Activated T-cell treated with anti-CD3 and anti-CD28 coated beads, Interleukin-2, amount 50 U/mL, for 72 hours (primary cell): ENCODE results near the gene IL21R. TPM values are rescaled to one million over a fixed set of nuclear protein-coding genes. Genes with fewer than 3 reads are reported as not detected.
A peak's percentile ranks its signal among the peaks of the same experiment; 100 is the strongest.

ENCODE experiments used
- ATAC-seq, 2 donors: fragments of 150-1000 bp; cut with Tn5 transposase; replicated peaks in 1 of 2; 2 replicates each; pipeline ENCODE4 v1.10.0; 2021; ENCODE audit warnings: moderate library complexity in 2 of 2, mild to moderate bottlenecking in 1 of 2
- DNase-seq, 2 donors: peaks; one replicate each; pipeline ENCODE4 v3.0.0; 2021 to 2022; ENCODE audit warnings: mixed read lengths in 1 of 2
- H3K27ac Mint-ChIP-seq: one replicate; pipeline ENCODE4 v1.8.0; 2022; ENCODE audit warnings: mild to moderate bottlenecking, moderate library complexity, mixed read lengths
- H3K27me3 Mint-ChIP-seq: one replicate; pipeline ENCODE4 v1.8.0; 2022; ENCODE audit warnings: low read depth, mixed read lengths
- H3K36me3 Mint-ChIP-seq, 2 donors: one replicate each; pipeline ENCODE4 v1.8.0; 2022; ENCODE audit warnings: mixed read lengths in 2 of 2, mild to moderate bottlenecking in 1 of 2; ENCODE audit not compliant: insufficient read depth in 2 of 2
- H3K4me1 Mint-ChIP-seq: one replicate; pipeline ENCODE4 v1.8.0; 2022; ENCODE audit warnings: low read depth, mixed read lengths
- H3K4me3 Mint-ChIP-seq, 2 donors: one replicate each; pipeline ENCODE4 v1.8.0; 2022; ENCODE audit warnings: mild to moderate bottlenecking in 2 of 2, mixed read lengths in 2 of 2, moderate library complexity in 2 of 2
- H3K9me3 Mint-ChIP-seq, 2 donors: one replicate each; pipeline ENCODE4 v1.8.0; 2022; ENCODE audit warnings: mixed read lengths in 2 of 2
- total RNA-seq, 2 donors: library from RNA; stranded (reverse); gene quantifications; one replicate each; pipeline ENCODE4 v1.2.3, GENCODE V29; 2022

The IL21R gene
- total RNA-seq, 2 donors from 2014 or later: 155 to 166 TPM

DNA sequence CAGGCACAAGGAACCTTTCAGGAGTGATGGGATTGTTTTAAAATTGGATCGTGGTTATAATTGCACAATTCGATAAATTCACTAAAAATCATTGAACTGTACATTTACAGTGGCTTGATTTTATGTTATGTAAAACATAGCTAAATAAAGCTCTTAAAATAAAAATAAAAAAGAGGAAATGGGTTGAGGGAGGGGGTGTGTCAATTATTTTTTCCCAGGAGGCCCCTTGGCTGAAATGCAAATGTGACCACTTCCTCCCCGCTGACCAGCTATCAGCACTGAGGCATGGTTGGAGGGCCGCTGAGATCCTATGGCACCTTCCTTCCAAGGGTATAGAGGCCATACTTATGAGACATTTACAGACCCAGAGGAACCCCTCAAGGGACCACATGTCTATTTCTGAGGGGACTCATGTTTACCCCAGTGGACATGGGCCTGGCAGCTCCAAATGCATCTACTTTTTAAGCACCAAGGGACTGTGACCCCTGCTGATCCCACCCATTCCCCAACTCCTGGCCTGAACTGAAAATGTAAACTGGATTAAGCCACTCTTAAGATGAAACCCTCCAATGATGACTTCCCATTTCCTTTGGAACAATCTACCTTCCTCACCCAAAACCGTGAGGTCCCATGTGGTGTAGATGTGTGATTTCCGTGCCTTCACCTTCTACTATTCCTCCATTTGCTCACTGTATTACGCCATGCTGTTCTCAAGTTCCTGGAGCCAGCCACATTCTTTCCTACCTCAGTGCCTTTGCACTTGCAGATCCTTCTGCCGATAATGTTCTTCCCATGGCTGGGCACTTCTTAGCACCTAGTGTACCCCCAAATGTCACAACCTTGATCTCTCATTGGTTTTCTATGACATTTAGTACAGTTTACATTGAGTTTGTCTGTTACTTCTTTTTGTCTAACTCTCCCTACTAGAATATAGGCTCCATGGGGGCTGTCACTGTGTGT, 2.8 kb upstream of the IL21R start:
- Mint-ChIP-seq H3K27ac (no peak overlapping the region), H3K27me3 (no peaks in the 10 kb centered on the region), H3K9me3 (peaks cover 10 to 12% of the 10 kb centered on the region in 2 donors), H3K36me3 (peaks cover 22 to 36% of the 10 kb centered on the region in 2 donors), H3K4me3 (no peak overlapping the region), H3K4me1 (peaks cover 30% of the 10 kb centered on the region)
- DNase-seq: no peak
- ATAC-seq: no peak

- H3K4me3 Mint-ChIP-seq: no peak overlapping the region
- DNase-seq: no peak
- ATAC-seq: no peak
- no peak overlapping the region for H3K27ac Mint-ChIP-seq
- H3K4me1 Mint-ChIP-seq: peaks cover 30% of the 10 kb centered on the region
- peaks cover 4 to 6% of the 10 kb centered on the region in 2 donors for H3K9me3 Mint-ChIP-seq
- H3K27me3 Mint-ChIP-seq: no peaks in the 10 kb centered on the region
- peaks cover 18 to 33% of the 10 kb centered on the region in 2 donors for H3K36me3 Mint-ChIP-seq
Observed at GRCh38 chr16:27399969-27400368, 2.0 kb upstream of the IL21R start.

- Mint-ChIP-seq H3K27me3 (no peaks in the 10 kb centered on the region), H3K36me3 (peaks cover 13 to 31% of the 10 kb centered on the region in 2 donors), H3K9me3 (peaks cover 0 to under 1% of the 10 kb centered on the region in 2 donors), H3K4me3 (peak overlapping the region; percentile 94 to 97), H3K27ac (no peak overlapping the region), H3K4me1 (peaks cover 34% of the 10 kb centered on the region)
- no peak for ATAC-seq
- DNase-seq: no peak
Observed at GRCh38 chr16:27400751-27401620, 988 bp upstream of the IL21R start.

- H3K27ac Mint-ChIP-seq: peak overlapping the region; percentile 71
- H3K4me3 Mint-ChIP-seq: peak overlapping the region; percentile 94 to 97
- H3K27me3 Mint-ChIP-seq: no peaks in the 10 kb centered on the region
- no peak for DNase-seq
- H3K9me3 Mint-ChIP-seq: no peaks in the 10 kb centered on the region
- ATAC-seq: no peak
- peaks cover 21 to 39% of the 10 kb centered on the region in 2 donors for H3K36me3 Mint-ChIP-seq
- peaks cover 50% of the 10 kb centered on the region for H3K4me1 Mint-ChIP-seq
Observed at GRCh38 chr16:27402569-27402963, 592 bp downstream of the IL21R start.

DNA sequence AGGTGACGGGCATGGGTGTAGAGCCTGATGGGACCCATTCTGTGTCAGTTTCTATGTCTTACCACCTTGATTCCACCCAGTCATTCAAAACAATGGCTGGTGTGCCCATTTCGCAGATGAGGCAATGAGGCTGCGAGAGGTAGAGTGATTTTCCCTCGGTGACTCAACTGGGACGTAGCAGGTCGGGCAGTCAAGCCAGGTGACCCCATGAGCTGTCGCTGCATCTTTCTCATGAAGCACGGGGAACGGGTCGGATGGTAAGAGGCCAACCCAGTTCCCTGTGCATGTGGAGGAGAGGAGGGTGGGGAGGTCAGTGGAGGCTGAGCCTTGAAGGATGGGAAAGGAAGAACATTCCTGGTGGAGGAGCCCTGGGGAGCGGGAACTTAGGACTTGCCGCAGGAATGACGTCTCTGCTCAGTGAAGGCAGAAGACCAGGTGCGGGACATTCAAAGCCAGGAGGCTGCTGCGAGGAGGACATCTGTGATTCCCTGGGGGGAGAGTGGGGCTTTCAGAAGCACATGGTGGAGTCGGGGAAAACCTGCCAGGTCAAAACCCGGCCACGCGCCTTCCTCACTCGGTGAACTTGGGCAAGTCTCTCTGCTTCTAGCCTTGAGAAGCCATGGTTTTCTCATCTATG, 1.1 kb downstream of the IL21R start:
- peak overlapping the region; percentile 71 for H3K27ac Mint-ChIP-seq
- H3K4me3 Mint-ChIP-seq: peak overlapping the region; percentile 94 to 97
- DNase-seq (peak; percentile 62 to 64), ATAC-seq (peak; percentile 1 to 6)
- peaks cover 55% of the 10 kb centered on the region for H3K4me1 Mint-ChIP-seq
- peaks cover 25 to 41% of the 10 kb centered on the region in 2 donors for H3K36me3 Mint-ChIP-seq
- H3K9me3 Mint-ChIP-seq: no peaks in the 10 kb centered on the region
- H3K27me3 Mint-ChIP-seq: no peaks in the 10 kb centered on the region

- H3K36me3 Mint-ChIP-seq: peaks cover 29 to 46% of the 10 kb centered on the region in 2 donors
- H3K4me3 Mint-ChIP-seq: peak overlapping the region; percentile 94 to 97
- H3K27ac Mint-ChIP-seq: peak overlapping the region; percentile 71
- DNase-seq (peak in 1 of 2 donors; percentile 26), ATAC-seq (no peak)
- H3K9me3 Mint-ChIP-seq: no peaks in the 10 kb centered on the region
- H3K4me1 Mint-ChIP-seq: peaks cover 60% of the 10 kb centered on the region
- no peaks in the 10 kb centered on the region for H3K27me3 Mint-ChIP-seq
Observed at GRCh38 chr16:27403601-27403992, 1.6 kb downstream of the IL21R start.

GRCh38 chr16:27404163-27404823, 2.3 kb downstream of the IL21R start:
- Mint-ChIP-seq H3K36me3 (peaks cover 32 to 50% of the 10 kb centered on the region in 2 donors), H3K27ac (peak overlapping the region; percentile 71), H3K4me3 (peak overlapping the region; percentile 94 to 97), H3K27me3 (no peaks in the 10 kb centered on the region), H3K4me1 (peaks cover 63% of the 10 kb centered on the region), H3K9me3 (no peaks in the 10 kb centered on the region)
- DNase-seq: peak; percentile 29 to 51
- no peak for ATAC-seq

DNA sequence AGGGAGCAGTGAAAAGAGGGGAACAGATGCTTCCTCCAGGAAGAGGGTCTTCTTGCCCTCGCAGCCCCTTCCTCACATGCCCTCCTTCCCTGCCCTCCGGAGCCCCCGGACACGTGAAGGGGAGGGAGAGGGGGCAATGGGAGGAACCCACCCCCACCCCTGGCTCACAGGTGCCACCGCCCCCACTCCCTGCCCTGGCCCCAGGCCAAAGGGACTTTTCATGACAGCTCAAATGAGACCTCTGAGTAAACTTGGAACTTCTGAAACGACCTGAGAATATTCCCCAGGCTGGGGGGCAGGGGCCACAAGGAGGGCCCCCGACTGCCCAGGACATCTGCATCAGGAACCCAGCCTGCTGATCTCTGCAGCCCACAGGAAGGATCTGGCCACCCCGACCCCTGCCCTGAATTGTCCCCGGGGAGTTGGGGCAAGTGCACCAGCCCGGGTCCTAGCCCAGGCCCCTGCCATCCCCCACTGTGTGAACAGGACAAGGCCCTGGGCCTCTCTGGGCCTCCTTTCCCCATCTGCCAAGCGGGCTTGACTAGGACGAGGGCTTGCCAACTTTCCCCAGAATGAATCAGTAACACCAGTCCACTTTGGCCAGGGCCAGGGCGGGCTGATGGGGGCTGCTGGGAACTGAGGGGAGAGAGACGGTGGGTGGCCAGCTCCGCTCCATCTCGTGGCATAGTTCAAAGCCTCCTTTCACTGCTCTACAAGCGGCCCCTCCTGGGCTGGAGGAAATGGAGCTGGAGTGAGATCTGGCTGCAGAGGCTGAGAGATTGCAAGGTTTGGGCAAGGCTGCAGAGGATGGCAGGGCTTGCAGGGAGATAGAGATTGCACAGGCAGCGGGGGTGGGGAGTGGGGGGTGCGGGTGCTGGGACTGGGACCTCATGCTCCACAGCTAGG, 3.8 kb downstream of the IL21R start:
- Mint-ChIP-seq H3K9me3 (no peaks in the 10 kb centered on the region), H3K4me1 (peaks cover 66% of the 10 kb centered on the region), H3K27ac (peak overlapping the region; percentile 90), H3K4me3 (peak overlapping the region; percentile 94 to 97), H3K27me3 (no peaks in the 10 kb centered on the region), H3K36me3 (peaks cover 32 to 64% of the 10 kb centered on the region in 2 donors)
- DNase-seq: peak; percentile 90 to 92
- ATAC-seq: peak; percentile 28 to 40

DNA sequence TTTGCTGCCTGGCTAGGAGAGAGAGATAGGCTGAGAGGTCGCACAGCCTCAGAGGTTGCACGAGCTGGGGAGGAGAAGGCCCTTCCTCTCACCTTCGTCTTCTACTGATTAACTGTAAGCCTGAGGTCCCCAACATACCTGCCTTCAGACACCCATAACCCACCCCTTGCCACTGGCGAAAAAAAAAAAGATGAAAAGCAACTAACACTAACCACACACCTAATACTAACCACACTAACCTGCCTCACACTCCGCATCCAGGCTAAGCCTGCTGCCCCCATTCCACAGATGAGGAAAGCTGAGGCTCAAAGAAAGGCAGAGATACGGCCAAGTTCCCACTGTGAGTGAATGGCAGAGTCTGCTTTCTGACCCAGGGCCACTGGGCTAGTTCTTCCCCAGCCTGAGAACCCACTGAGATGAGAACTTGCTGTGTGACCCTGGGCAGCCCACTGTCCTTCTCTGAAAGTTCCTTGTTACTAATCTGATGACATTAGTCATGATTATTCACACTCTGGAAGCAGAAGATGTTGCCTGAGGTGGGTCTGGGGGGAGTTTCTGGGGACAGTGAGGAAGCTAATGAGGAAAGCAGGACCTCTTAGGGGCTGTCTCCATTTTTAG, 4.6 kb downstream of the IL21R start:
- peaks cover 66% of the 10 kb centered on the region for H3K4me1 Mint-ChIP-seq
- peak overlapping the region; percentile 90 for H3K27ac Mint-ChIP-seq
- H3K36me3 Mint-ChIP-seq: peaks cover 33 to 71% of the 10 kb centered on the region in 2 donors
- H3K4me3 Mint-ChIP-seq: peak overlapping the region; percentile 94 to 97
- H3K27me3 Mint-ChIP-seq: no peaks in the 10 kb centered on the region
- DNase-seq (peak; percentile 44 to 59), ATAC-seq (peak; percentile 7 to 9)
- H3K9me3 Mint-ChIP-seq: no peaks in the 10 kb centered on the region

DNA sequence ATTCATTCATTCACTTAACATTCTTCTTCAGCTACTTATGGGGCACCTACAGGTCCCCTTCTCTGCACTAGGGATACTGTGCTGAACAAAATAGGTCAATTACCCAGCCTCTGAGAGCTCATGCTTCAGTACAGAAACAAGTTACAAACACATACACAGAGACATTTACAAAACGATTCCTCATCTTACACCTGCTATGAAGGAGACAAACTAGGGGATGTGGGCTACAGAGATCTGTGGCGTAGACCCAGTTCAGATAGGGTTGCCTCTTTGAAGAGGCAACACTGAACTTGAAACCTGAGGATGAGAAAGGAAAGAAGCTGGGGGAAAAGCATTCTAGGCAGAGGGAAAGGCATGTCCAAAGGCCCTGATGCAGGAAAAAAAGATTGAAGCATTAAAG, 5.2 kb downstream of the IL21R start:
- ATAC-seq (peak; percentile 5 to 20), DNase-seq (peak in 1 of 2 donors; percentile 28)
- peaks cover 0 to 2% of the 10 kb centered on the region in 2 donors for H3K9me3 Mint-ChIP-seq
- peaks cover 66% of the 10 kb centered on the region for H3K4me1 Mint-ChIP-seq
- peak overlapping the region; percentile 90 for H3K27ac Mint-ChIP-seq
- H3K4me3 Mint-ChIP-seq: peak overlapping the region; percentile 94 to 97
- H3K36me3 Mint-ChIP-seq: peaks cover 38 to 76% of the 10 kb centered on the region in 2 donors
- H3K27me3 Mint-ChIP-seq: no peaks in the 10 kb centered on the region

- peaks cover 2% of the 10 kb centered on the region in 2 donors for H3K9me3 Mint-ChIP-seq
- peak overlapping the region; percentile 90 for H3K27ac Mint-ChIP-seq
- peaks cover 73% of the 10 kb centered on the region for H3K4me1 Mint-ChIP-seq
- DNase-seq (peak; percentile 66 to 75), ATAC-seq (peak; percentile 72 to 77)
- no peaks in the 10 kb centered on the region for H3K27me3 Mint-ChIP-seq
- H3K4me3 Mint-ChIP-seq: peak overlapping the region; percentile 94 to 97
- H3K36me3 Mint-ChIP-seq: peaks cover 36 to 77% of the 10 kb centered on the region in 2 donors
Observed at GRCh38 chr16:27408012-27408601, 6.1 kb downstream of the IL21R start.
